HG02870 (cell line): ENCODE data around the gene CDC42BPA.
"Not testable (repeated sequence)": the region's sequence is repeated elsewhere in the genome, so short reads cannot be mapped to it uniquely, and the experiment has no call there.

ENCODE experiments used
- ATAC-seq: cut with Tn5 transposase; IDR thresholded peaks from one replicate; pipeline ENCODE4 v1.9.1; 2021; ENCODE audit warnings: mild to moderate bottlenecking, moderate library complexity; ENCODE audit not compliant: unreplicated experiment

CDC42BPA gene

DNA sequence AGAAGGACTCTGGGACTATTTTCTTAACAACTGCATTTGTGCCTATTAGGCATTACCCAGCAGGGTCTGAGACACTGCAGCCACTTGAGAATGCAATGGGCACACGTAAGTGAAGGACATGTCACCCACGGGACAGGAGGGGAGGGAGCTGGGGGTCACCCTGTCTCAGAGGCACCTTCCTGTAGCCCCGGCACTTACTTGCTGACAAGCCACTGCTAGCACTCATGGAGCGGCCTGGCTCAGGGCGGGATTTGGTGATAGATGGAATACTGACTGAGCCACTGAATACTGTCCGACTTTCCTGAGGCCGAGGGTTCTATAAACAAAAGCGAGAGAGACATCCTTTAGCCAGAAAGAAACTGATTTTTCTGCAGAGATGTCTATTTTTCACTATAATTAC is 313.5 kb downstream of the CDC42BPA start:
- no peak for ATAC-seq

DNA sequence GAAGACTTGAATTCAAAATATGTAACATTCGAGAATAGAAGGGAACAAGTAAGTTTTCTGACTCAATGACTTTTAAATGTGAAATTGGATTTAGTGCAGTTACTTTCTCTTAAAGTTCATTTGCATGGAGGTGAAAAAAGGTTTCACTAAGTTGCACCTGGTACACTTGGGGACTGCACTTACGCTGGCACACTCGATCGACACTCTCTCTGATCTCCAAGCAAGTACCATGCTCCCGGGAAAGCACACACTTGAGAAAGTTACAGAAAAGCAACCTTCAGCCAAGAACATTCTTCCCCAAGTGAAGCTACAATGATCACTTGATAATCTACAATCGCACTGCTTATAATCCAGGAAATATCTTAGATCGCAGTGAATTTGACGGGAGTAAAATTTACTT is 315.1 kb downstream of the CDC42BPA start:
- no peak for ATAC-seq

DNA sequence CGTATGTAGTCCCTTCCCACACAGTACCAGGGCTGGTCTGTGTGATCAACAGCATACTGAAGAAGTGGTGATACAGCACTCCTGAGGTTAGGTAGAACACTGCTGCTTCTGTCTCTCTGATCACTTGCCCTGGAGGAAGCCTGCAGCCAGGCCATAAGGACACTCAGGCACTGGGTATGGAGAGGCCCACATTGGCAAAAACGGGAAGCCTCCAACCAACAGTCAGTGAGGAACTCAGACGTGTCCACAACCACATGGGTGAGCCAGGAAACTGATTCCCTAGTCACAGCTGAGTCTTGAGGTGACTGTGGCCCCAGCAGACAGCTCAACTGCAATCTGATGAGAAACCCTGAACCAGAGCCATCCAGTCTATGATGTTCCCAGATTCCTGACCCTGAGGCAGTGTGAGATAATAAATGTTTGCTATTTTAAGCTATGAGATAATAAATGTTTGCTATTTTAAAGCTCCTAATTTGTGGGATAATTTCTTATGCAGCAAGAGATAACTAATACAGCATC is 315.7 kb downstream of the CDC42BPA start:
- no peak for ATAC-seq

DNA sequence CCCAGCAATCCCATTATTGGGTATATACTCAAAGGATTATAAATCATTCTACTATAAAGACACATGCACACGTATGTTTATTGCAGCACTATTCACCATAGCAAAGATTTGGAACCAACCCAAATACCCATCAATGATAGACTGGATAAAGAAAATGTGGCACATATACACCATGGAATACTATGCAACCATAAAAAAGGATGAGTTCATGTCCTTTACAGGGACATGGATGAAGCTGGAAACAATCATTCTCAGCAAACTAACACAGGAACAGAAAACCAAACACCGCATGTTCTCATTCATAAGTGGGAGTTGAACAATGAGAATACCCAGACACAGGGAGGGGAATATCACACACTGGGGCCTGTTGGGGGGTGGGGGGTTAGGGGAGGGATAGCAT is 318.7 kb downstream of the CDC42BPA start:
- not testable (repeated sequence) for ATAC-seq

DNA sequence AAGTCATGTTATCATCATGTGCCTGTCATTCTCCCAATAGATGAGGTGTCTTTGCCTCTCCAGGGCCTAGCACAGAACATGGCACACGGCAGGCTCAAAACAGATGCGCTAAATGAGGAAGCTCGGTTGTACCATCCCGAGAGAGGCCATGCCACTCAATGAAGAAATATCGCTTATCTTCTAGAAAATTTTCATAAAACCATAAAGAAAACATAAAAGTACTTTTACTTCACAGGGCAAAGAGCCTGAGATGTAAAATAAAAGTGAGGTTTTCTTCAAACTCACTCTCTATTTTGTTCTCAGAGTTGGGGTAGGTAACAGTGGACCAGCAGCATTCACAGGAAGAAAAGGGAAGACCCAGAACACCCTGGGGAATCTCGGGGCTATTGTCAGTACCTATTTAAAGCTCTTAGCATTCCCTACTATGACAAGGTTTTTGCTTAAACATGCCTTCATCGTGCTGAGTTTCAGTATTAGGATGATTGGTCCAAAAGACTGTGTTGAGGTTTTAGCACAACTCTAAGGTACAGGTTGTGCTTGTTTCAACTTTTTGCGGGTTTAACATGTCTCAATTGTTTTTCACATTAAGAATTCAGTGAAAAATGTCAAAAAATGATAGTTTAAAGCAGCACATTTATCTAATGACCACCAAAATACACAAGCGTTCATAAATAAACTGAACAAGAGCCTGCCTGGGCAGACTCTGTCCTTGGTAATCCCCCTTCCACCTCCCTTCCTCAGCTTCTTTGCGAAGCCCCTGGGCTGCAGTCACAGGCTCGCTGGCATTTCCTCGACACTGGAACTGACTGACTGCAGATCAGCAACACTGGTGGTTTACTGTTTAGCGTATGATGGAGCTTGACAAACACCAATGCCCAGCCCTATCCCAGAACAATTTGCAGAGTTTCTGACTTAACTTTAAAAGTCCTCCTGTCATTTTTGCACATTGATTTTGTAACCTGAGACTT is 322.6 kb downstream of the CDC42BPA start:
- ATAC-seq = peak; percentile 98

DNA sequence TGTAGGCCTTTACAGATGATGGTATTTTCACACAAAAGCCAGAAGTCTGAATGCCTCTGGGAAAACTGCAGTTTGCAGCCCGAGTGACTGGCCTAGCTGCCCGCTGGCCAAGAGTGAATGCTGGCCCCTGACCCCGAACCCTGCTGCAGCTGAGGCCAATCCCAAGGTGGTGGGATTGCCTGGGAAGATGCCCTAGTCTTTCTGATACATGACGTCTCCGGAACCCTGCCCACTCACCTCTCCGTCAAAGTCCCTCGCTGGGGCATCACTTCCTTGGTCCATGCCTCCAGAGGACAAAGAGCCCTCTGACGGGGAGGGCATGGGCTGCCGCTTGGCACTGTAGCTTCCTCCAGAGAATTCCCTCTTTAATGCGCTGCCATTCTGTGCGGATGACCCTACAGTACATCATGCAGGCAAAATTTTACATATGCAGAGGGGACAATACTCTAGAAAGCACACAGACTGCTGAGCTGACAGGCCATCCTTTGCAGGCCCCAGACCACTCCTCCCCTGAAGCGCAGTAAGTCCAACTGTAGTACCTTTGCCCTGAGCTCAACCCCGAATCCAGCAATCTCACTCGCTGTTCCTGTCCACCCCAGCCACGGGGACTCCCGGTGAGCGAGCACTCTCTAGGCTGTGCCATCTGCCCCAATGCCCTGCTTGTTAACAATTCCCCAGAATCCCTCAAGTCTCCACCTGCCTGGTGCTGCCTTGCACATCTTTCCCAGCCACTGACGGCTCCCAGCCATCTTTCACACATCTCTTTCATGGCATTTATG is 323.5 kb downstream of the CDC42BPA start:
- ATAC-seq = no peak

DNA sequence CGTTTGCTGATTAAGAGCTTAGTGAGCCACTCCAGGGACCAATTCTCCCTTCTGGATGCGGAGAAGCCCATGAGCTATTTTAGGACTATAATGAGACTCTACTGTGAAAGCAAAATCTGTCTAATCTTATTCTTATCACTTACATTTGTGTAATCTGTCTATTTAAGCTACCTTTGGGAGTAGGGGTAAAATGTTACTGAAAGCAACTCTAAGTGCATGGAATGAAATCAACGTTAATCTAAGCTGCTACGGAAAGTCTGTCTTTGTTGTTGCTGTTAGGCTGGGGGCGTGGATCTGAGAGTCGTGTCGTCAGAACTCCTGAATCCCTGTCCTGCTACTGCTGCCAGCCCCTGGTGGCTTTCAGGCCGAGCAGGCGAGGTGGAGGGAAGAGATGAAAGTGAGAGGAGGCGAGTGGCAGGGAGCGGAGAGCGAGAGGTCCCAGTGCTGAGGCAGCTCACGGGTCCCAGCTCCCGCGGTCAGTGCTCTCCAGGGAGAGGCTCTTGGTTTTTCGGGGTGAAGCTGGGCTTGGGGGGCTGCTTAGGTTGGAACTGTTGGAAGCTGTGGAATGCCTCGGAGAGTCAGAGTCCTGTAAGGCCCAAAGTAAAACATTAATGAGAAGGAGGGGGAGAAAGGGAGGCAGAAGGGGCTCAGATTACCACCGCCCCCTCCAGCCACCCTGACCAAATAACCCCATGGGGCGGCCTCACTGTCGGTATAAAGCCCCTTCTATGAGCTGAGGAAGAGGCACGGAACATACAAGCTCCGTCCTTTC is 324.3 kb downstream of the CDC42BPA start:
- no peak for ATAC-seq

DNA sequence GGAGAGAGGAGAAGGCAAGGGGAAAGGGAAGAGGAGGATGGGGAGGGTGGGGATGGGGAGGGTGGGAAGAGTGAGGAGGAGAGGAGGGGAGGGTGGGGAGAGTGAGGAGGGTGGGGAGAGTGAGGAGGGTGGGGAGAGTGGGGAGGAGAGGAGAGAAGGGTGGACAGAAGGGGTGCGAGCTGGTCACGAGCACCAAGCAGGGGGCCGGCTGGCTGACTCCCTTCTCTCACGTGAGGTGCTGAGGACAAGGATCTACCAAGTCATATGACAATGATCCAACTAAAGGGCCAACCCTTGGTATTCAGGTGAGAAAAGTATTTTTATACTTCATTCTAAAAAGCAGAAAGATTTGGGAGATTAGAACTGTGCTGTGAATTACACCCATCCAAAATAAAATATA is 326.4 kb downstream of the CDC42BPA start:
- ATAC-seq = no peak

DNA sequence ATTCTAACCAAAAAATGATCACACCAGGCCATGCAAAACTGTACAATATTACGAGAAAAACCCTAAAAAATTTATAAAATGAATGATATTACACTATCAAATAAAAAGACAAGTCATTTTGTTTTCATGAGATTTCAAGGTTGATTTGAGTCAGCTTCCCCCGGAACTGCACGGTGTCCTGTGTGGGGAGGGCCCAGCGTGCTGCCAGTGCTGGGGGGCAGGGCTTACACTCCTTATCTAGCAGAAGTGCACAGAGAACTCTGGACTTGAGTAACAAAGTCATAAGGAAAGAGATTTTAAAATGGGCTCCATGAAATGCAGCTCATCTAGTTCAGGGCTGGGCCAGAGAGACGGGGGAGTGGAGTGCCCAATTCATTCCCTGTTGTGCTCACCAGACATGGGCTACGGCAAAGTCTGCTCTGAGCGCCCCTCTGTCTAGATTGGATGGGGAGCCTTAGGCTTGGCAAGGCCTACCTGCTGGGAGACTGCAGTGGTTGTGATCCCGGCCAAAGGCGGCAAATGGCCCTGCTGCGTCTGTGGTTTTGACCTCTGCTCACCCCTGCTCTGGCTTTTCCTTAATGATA is 328.1 kb downstream of the CDC42BPA start:
- ATAC-seq = peak; percentile 86

DNA sequence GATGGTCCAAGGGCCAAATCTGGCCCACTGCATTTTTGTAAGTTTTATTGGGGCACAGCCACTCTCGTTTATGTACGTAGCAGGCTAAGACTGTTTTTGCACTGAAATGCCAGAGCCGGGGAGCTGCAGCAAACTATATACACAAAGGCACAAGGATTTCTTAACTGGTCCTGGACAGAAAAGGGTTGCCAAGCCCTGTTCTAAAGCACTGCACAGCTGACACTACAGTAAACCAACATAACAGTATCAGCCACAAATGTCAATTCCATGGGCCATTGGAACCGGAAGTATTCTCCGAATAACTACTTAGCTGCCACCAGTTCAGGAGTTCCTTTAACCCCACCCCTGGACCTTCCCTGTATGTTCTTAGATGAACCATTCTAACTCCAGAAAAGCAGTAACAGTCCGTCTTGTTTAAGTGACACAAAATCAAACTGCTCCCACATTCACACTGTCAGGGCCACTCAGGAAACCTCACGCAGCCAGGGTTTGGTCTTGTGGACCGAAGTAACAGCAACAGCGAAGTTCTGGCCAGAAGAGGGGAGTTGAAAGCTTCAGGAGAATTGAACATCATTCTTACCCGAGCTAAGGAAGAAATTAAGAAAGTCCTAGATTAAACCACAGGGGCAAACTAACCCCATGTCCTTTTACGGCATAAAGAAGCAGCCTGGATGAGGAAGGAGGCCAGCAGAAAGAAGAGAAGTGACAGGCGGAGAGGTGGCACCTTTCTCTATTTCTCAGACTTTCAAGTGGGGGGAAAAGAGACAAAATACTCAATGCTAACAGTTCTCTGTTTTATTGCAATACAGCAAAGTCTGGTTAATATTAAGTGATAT is 329.0 kb downstream of the CDC42BPA start:
- no peak for ATAC-seq

DNA sequence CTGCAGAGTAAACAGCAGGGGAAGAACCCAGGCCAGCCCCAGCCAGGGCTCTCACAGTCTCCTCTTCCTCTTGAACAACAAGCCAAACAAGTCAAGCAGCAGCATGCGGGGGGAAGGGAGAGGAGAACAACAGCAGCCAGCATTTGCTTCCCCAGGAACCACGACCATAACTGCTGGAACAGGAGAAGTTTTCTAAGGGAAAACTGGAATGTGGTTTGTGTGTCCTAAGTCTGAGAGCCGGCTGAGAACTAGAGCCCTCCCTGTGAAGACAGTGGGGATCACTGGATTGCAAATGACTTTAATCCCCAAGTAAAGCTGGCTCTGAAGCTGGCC is 330.0 kb downstream of the CDC42BPA start:
- ATAC-seq = no peak

DNA sequence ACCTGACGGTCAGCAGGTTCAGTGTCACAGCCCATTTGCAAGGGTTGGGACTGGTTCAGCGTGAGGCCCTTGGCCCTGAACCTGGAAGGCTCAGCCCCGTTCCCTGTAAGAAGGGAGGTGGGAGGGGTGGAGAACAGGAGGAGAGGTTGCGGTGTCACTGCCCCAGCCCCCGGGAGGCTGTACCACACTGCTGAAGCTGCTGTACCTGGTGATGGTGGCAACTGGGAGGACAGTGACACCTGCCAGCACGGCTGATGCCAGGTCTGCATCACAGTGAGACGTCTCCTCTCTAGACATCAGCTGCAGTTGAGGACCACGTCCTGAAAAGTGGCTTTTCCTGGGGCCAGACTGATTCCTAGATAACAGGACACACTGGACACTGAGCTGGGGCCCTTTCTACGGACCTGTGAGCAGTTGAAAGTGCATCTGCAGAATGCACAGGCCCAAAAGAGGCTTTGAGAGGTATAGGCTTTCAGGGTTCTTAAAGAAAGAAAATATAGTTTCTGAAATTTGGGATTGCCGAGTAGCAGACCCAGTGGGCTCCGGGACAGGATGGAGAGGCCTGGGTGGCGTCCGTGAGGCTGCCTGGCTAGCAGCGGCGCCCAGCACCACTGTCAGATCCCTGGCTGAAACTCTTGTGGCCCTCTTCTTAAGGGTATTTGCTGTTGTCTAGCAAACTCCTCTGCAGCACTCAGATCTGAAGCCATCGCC is 330.5 kb downstream of the CDC42BPA start:
- ATAC-seq = no peak

DNA sequence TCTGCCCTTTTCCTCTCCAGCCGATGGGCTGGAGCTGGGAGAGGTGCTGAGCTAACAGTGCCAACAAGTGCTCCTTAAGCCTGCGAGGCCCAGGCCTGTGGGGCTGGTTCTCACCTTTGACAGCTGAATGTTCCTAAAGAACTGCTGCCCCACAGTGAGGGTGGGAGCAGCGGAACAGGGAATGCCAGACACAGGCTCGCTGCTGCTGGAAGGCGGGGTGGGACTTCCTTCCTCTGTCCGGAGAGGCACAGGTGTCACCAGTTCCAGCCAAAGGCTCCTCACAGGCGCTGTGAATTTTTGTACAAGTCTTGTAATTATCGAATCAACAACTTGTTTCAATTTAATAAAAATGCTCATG is 331.1 kb downstream of the CDC42BPA start:
- no peak for ATAC-seq

DNA sequence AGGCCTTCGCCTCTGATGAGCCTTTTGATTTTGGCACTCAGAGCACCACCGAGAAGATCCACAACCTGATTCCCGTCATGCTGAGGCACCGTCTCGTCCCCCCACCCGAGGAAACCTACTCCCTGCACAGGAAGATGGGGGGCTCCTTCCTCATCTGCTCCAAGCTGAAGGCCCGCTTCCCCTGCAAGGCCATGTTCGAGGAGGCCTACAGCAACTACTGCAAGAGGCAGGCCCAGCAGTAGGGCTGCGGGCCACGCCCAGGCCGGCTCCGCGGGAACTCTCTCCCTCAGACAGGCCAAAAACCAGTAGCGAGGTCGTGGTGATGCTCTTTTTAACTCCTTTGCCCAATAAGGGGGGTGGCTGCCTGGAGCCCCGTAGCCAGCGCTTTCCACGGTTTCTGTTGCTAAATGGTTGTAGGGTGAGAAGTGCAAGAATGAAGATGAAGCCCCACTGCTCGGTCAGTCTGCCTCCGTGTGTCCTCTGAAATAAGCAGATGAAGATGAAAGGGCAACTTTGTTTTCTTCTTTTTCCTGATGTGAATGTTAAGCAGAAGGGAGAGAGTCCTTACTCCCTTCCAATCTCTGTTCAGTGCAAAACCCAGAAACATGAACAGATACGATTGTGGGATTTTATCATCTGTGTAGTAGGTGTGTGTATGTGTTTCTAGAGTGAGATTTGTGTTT is 331.7 kb downstream of the CDC42BPA start:
- no peak for ATAC-seq

DNA sequence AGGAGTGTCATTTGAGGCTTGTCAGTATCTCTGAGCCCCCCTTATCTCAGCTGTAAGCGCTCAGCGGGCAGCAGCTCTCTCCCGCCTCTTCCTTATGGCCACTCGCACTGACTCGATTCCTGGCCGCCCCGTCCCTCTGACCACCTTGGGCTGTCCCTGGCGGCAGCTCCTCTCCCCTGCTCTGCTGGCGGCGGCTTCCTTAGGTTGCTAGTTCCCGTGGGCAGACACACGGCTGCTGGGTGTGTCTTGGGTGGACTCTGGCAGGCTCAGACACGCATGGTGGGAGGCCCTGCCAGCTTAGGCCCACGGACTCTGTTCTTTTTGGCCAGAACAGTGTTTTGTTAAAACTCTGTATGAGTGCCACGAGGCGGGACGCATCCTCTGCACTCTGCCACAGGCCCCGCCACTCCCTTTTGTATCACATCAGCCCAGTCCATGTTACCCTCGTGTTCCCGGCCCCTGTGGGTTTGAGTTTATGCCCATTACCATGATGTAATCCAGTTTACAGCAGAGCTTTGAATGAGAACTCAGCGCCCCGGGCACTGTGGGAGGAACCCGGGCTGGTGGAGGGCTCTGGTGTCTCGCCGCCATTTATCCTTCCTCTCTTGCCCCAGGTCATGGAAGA is 332.3 kb downstream of the CDC42BPA start:
- no peak for ATAC-seq

DNA sequence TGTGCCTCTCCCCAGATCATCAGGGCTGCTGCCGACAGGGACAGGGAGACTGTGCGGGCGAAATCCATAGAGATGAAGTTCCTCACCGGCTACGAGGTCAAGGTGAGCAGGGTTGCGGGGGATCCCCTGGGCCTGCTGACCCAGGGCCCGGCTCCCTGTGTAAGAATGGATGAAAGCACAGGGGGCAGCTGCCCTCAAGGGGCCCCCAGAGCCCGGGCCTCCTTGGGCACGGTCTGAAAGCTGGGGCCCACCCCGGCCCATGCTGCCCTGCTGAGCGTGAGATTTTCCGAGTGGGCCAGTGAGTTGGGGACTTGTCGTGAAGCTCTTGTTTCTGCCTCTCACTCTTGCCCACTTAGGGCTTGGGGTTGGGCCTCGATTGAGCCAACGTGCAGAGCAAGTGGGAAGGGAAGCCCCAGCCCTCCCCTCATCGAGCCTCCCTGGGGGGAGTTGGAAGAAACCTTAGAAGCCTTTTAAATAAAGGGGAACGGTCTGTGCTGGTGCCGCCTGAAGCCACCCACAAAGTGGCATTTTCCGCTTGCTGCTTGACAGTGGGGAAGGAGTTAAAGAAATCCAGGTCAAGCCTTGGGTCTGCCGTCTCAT is 333.0 kb downstream of the CDC42BPA start:
- ATAC-seq = no peak

DNA sequence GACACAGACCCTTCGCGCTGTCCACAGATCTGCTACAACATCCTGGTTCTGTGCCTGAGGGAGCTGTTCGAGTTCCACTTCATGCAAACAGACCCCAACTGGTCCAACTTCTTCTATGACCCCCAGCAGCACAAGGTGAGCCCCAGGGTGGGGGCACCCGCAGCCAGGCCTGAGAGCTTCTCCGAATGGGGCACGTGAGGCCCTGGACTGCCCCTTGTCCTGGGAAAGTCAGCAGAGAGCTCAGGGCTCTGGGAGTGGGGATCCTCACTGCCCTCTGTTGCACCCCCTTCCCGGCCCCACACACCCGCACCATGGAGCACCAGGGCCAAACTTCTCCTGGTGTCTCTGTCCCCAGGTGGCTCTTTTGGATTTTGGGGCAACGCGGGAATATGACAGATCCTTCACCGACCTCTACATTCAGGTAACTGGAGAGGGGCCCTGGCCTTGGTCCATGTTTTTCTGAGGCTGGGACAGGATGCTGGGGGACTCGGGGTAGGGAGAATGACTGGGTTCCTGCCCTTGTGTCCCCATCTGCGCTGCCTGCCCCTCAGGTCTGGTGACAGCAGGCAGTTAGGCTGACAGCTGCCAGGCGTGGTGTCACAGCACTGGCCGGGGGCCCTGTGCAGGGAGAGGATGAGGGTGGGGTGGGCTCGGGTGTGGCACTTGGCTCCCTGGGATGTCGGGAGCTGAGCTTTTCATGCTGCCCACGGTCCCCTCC is 333.6 kb downstream of the CDC42BPA start:
- no peak for ATAC-seq
